Fibroblast of pulmonary artery (primary cell): Measurements from ENCODE around the gene GRIN2A.

Source experiments
- DNase-seq: peaks from one replicate; pipeline ENCODE4 v3.0.0-alpha.2; 2010; ENCODE audit warnings: low read depth
- H3K4me3 ChIP-seq: replicated peaks from 2 replicates; pipeline ENCODE4 v1.5.1; 2011; ENCODE audit warnings: low read depth, mild to moderate bottlenecking, control low read depth, low read length, moderate library complexity
- TF ChIP-seq, protein P1 (sequence below): IDR thresholded peaks from 2 replicates; pipeline ENCODE4 v1.5.1; 2011; ENCODE audit warnings: mild to moderate bottlenecking, control low read depth, low read length, inconsistent platforms; ENCODE audit errors: missing control alignments

Gene GRIN2A

GRCh38 chr16:10156099-10156498 is 26.1 kb downstream of the GRIN2A start:
- no peak overlapping the region for H3K4me3 ChIP-seq
- TF ChIP-seq, protein P1, sequence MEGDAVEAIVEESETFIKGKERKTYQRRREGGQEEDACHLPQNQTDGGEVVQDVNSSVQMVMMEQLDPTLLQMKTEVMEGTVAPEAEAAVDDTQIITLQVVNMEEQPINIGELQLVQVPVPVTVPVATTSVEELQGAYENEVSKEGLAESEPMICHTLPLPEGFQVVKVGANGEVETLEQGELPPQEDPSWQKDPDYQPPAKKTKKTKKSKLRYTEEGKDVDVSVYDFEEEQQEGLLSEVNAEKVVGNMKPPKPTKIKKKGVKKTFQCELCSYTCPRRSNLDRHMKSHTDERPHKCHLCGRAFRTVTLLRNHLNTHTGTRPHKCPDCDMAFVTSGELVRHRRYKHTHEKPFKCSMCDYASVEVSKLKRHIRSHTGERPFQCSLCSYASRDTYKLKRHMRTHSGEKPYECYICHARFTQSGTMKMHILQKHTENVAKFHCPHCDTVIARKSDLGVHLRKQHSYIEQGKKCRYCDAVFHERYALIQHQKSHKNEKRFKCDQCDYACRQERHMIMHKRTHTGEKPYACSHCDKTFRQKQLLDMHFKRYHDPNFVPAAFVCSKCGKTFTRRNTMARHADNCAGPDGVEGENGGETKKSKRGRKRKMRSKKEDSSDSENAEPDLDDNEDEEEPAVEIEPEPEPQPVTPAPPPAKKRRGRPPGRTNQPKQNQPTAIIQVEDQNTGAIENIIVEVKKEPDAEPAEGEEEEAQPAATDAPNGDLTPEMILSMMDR = no peak
- DNase-seq = no peak

DNA sequence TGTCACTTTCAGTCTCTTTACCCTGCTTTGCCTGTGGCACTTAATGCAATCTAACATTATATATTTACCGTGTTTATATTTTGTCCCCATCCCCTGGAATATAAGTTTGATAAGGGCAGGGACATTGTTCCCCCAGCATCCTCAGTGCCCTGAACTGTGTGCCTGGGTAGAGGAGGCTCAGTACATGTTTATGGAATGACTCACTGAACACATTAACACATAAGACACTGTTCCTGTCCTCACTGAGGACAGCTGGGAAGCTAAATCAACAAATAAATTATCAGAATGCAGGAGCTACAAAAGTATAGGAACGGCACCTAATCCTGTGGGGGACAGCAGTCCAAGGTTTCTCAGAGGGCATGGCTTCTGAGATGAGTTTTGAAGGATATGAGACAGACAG is 27.8 kb downstream of the GRIN2A start:
- no peak for DNase-seq
- no peak overlapping the region for H3K4me3 ChIP-seq
- TF ChIP-seq, protein P1 = no peak

GRCh38 chr16:10153985-10154384 is 28.2 kb downstream of the GRIN2A start:
- H3K4me3 ChIP-seq = no peak overlapping the region
- TF ChIP-seq, protein P1 = no peak
- no peak for DNase-seq

DNA sequence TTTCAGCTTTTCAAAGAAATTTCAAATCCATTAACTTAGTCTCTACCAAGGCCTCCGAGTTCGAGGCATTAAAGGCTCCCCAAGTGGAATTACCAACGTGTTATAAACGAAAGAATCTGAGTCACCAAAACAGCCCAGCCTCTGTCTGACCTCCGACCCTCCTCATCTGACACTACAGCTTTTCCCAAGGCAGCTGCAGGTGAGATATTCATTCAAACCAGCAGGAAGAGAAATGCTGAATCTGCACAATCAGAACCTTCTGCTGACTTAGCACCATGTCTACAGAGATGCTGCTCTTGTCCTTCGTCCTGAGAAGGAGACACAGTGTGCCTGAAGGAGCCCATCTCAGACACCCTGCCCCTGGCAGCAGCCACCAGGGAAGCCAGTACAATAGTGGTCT is 30.5 kb downstream of the GRIN2A start:
- H3K4me3 ChIP-seq = no peak overlapping the region
- DNase-seq = no peak
- TF ChIP-seq, protein P1 = no peak

DNA sequence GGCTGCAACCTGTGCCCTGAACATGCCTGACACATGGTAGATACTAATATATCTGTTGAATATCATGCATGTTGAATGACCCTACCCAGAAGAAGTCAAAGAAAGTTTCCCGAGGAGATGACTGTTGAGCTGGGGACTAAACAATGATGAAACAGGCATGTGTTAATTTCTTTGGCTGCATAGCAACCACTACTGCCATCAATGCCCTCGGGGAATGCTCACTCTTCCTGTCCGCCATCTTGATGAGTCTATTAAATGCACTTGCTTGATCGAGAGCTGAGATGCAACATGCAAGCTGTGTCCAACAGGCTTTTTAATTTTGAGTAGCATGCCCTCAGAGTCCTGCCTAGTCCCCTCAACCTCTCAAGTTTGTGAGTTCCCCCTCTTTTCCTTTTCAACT is 31.3 kb downstream of the GRIN2A start:
- no peak for DNase-seq
- TF ChIP-seq, protein P1 = no peak
- no peak overlapping the region for H3K4me3 ChIP-seq

- TF ChIP-seq, protein P1 = no peak
- DNase-seq = no peak
- H3K4me3 ChIP-seq = no peak overlapping the region
Observed at GRCh38 chr16:10145542-10146035, 36.6 kb downstream of the GRIN2A start.

DNA sequence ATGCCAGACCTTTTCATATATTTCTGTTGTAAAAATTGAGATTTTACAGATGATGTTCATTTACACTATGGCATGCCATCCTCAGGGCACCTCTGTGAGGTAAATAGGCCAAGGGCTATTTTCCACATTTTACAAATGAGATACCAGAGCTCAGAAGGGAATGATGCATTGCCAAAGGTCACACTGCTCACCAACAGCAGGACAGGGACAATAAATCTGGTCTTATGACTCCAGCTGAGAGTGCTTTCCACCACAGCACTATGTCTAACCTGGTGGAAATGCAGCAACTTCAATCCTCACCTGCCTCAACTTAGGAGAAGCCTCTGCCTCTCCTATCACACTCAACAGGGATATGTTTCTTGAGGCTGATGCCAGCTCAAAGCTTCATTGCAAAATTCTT is 40.6 kb downstream of the GRIN2A start:
- no peak overlapping the region for H3K4me3 ChIP-seq
- TF ChIP-seq, protein P1 = no peak
- no peak for DNase-seq
